ENCODE data around the gene COG5.
"Not testable (repeated sequence)": the region's sequence is repeated elsewhere in the genome, so short reads cannot be mapped to it uniquely, and the experiment has no call there.

Gene COG5

DNA sequence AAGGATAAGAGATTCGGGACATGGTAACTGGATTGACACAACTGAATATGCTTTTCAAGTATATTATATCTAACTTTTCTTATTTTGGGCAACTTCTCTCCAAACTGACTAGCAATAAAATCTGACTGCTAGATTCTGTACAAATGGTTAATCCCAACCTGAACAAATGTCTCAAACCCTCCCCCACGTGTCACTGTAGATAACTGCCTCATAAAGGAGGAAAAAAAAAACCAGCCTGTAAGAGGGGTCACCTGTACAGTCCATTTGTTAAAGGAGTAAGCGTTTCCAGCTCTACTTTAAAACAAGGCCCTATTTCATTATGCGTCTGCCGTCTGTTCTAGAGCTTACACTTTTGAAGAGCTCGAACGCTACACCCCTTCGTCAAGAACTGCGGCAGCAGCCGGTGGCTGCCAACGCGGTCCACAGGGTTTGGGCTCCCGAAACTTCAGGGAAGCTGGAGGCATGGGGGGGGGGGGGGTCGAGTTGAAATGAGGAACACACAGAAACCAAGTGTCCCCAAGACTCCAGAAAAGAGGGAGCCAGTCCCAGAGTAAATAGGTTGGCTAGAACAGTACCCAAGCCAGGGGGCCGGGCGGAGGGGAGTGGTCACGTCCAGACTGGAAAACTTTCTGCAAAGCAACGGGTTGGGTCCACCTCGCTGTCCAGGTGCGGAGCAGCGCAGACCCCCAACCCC is 492 bp downstream of the COG5 start:
- Histone ChIP-seq H3K4me3 (peak overlapping the region; percentile 84), H3K9me3 (no peaks in the 10 kb centered on the region), H3K27me3 (ENCODE audit: low read depth) (no peaks in the 10 kb centered on the region), H3K36me3 (replicated peaks) (peaks cover 5% of the 10 kb centered on the region; the same call in 1 of the 2 replicates), H3K4me1 (peaks cover 10% of the 10 kb centered on the region)
- in situ Hi-C loops (cut with MboI; ENCODE audit: low sequenced_read_pairs) = no loop called here
- DNase-seq (ENCODE audit: low spot score in 2 of 2) = peak in 1 of 2 experiments; percentile 70

DNA sequence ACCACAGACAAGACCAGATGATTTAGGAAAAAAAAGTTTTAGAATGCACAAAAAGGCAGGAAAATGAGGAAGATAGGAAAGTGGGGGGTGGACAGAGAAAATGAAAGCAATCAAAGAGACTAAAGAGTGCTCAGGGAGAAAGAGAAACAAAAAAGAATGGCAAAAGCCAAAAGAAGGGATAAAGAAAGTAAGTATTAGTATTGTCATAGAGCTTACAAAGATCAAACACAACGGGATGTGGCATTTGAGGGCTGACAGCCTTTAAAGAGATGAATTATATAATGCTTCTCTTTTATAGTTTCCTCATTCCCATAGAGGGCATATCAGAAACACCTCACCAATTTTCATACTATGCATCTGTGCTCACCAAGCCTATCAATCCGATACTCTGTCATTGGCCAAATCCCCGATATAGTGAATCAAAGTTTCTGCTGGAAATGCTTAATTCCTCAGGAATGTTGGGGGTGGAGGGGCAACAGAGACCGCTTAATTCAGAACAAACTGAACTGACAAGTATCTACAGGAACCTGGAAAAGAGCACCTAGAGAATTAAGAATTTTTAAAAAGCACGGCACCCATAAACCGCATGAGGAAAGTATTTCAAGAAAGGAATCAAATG is 2.7 kb downstream of the COG5 start:
- Histone ChIP-seq H3K36me3 (replicated peaks) (no peaks in the 10 kb centered on the region), H3K4me3 (no peak overlapping the region), H3K9me3 (no peaks in the 10 kb centered on the region), H3K27me3 (ENCODE audit: low read depth) (no peaks in the 10 kb centered on the region), H3K4me1 (peaks cover 10% of the 10 kb centered on the region)
- DNase-seq (ENCODE audit: low spot score in 2 of 2) = no peak
- in situ Hi-C loops (cut with MboI; ENCODE audit: low sequenced_read_pairs) = no loop called here

DNA sequence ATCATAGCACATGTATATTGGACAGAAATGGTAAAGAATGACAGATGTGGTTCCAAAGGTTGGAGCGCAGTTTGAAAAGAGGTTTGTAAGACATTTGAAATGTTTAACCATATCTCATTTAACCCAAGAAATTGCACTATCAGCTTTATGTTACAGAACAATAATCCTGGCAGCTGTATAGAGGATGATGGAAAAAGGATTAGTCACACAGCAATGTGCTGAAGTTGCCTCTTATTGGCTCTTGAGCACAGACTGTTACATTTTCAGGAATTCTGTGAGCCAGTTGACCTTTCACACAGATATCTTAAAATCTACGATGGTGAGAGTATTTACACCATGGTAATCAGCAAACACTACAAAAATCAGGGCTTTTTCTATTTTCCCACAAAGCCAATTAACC is 3.9 kb downstream of the COG5 start:
- H3K9me3 ChIP-seq = no peaks in the 10 kb centered on the region
- in situ Hi-C loops (cut with MboI; ENCODE audit: low sequenced_read_pairs) = no loop called here
- H3K4me3 ChIP-seq = no peak overlapping the region
- H3K36me3 ChIP-seq (replicated peaks) = no peaks in the 10 kb centered on the region
- peaks cover 10% of the 10 kb centered on the region for H3K4me1 ChIP-seq
- H3K27me3 ChIP-seq (ENCODE audit: low read depth) = no peaks in the 10 kb centered on the region
- DNase-seq (ENCODE audit: low spot score in 2 of 2) = no peak

DNA sequence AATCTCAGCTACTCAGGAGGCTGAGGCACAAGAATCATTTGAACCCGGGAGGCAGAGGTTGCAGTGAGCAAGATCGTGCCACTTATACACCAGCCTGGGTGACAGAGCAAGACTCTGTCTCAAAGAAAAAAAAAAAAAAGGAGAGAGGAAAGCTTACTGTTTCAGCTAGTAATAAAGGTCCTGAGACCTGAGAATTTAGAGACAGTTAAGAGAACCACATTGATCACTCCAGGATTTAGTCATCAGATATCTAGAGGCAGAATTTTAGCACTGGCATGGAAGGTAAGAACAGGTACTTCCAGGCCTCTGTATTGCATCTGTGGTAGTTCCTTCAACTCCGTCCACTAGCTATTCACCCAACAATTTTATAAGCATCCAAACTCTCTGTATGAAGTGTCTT is 7.8 kb downstream of the COG5 start:
- Histone ChIP-seq H3K4me3 (no peak overlapping the region), H3K36me3 (replicated peaks) (peaks cover 14% of the 10 kb centered on the region), H3K4me1 (peaks cover 1% of the 10 kb centered on the region; the same call in 1 of the 2 replicates), H3K27me3 (ENCODE audit: low read depth) (no peaks in the 10 kb centered on the region), H3K9me3 (no peaks in the 10 kb centered on the region)
- in situ Hi-C loops (cut with MboI; ENCODE audit: low sequenced_read_pairs) = no loop called here
- DNase-seq (ENCODE audit: low spot score in 2 of 2) = no peak

DNA sequence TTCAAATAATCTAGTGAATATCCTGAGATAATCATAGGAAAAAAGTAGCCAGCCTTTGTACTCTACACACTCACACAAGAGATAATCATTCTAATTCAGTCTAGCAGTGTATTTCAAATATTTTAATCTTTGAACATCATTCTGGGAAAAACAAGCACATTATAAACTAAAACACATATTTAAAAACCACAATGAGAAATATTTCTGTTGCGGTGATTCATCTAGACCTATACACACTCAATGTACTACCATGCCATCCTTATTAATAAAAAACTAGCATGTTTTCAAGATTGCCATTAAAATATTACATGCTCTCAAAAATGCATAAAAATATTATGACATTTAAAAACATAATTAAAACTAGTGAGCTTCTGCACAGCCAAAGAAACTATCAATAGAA is 11.8 kb downstream of the COG5 start:
- no peak overlapping the region for H3K4me3 ChIP-seq
- H3K9me3 ChIP-seq = no peaks in the 10 kb centered on the region
- no peaks in the 10 kb centered on the region for H3K27me3 ChIP-seq (ENCODE audit: low read depth)
- no peak for DNase-seq (ENCODE audit: low spot score in 2 of 2)
- peaks cover 19% of the 10 kb centered on the region for H3K36me3 ChIP-seq (replicated peaks)
- in situ Hi-C loops (cut with MboI; ENCODE audit: low sequenced_read_pairs) = no loop called here
- H3K4me1 ChIP-seq = no peaks in the 10 kb centered on the region

DNA sequence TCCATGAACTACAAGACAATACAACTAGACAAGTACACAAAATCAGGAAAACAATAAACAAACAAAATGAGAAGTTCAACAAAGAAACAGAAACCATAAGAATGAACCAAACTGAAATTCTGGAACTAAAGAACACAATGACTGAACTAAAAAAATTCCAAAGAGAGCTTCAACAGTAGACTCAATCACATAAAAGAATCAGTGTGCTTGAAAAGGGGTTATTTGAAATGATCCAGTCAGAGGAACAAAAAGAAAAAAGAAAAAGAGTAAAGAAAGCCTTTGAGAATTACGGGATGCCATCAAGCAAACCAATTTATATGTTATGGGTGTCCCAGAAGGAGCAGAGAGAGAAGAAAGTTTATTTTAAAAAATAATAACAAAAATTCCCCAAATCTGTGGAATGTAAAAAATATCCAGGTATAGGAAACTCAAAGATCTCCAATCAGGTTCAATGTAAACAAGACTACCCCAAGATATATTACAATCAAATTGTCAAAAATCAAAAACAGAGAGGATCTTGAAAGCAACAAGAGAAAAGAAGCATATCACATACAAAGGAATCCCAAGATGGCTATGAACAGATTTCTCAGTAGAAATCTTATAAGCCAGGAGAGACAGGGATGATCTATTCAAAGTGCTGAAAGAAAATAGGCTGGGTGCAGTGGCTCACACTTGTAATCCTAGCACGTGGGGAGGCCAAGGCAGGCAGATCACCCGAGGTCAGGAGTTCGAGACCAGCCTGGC is 18.7 kb downstream of the COG5 start:
- in situ Hi-C loops (cut with MboI; ENCODE audit: low sequenced_read_pairs) = no loop called here
- no peaks in the 10 kb centered on the region for H3K4me1 ChIP-seq
- peaks cover 11% of the 10 kb centered on the region for H3K36me3 ChIP-seq (replicated peaks)
- no peak overlapping the region for H3K4me3 ChIP-seq
- H3K9me3 ChIP-seq = no peaks in the 10 kb centered on the region
- H3K27me3 ChIP-seq (ENCODE audit: low read depth) = no peaks in the 10 kb centered on the region
- no peak for DNase-seq (ENCODE audit: low spot score in 2 of 2)

DNA sequence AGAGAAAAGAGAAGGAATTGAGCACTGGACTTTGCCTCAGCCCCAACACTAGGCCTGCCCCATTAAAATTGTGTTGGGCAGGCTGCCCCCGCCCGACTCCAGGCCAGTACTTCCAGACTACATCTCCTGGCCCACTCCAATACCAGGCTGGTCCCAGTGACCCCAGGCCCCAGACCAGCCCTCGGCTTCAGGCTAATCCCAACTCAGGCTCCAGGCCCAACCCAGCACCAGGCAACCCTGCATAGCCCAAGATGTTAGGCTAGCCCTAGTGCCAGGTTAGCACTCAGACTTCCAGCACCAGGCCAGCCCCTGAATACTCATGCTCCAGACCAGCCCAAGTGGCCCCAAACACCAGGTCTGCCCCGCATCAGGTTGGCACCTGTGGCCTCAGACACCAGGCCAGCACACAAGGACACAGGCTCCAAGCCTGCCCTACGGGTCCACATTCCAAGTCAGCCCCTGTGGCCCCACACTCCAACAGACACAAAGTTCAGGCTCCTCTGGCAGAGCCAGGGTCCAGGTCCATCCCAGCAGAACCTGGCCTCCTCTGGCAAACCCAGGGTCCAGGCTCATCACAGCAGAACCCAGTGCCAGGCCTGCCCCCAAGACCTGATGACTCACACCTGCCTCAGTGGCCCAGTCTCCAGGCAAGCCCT is 20.3 kb downstream of the COG5 start:
- Histone ChIP-seq H3K27me3 (ENCODE audit: low read depth) (no peaks in the 10 kb centered on the region), H3K9me3 (no peaks in the 10 kb centered on the region), H3K4me1 (no peaks in the 10 kb centered on the region), H3K36me3 (replicated peaks) (peaks cover 11% of the 10 kb centered on the region), H3K4me3 (no peak overlapping the region)
- DNase-seq (ENCODE audit: low spot score in 2 of 2) = no peak
- in situ Hi-C loops (cut with MboI; ENCODE audit: low sequenced_read_pairs) = no loop called here

DNA sequence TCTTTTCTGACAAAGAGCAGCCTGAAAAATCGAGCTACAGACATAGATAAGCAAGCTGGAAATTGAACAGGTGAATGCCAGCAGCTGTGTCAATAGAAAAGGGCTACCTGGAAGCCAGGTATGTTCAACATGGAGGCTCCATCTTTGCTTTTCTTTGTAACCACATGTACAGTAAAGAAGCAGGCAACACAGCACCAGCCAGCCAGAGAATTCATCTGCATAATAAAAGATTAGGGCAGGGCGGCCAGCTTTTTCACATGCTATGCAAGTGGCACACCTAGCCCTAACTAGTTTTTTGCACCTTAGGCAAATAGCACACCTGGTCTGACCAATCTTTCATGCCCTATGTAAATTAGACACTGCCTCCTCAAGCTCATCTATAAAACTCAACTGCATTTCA is 25.7 kb downstream of the COG5 start:
- peak in 1 of 2 experiments; percentile 16 for DNase-seq (ENCODE audit: low spot score in 2 of 2)
- no peaks in the 10 kb centered on the region for H3K27me3 ChIP-seq (ENCODE audit: low read depth)
- no peaks in the 10 kb centered on the region for H3K9me3 ChIP-seq
- H3K36me3 ChIP-seq (replicated peaks) = no peaks in the 10 kb centered on the region
- in situ Hi-C loops (cut with MboI; ENCODE audit: low sequenced_read_pairs) = no loop called here
- no peak overlapping the region for H3K4me3 ChIP-seq
- no peaks in the 10 kb centered on the region for H3K4me1 ChIP-seq

DNA sequence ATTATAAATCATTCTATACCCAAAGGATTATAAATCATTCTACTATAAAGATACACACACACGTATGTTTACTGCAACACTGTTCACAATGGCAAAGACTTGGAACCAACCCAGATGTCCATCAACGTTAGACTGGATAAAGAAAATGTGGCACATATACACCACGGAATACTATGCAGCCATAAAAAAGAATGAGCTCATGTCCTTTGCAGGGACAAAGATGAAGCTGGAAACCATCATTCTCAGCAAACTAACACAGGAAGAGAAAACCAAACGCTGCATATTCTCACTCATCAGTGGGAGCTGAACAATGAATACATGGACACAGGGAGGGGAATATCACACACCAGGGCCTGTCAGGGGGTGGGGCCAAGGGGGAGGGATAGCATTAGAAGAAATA is 26.5 kb downstream of the COG5 start:
- H3K4me3 ChIP-seq; H3K36me3 ChIP-seq (replicated peaks); in situ Hi-C loops (cut with MboI; ENCODE audit: low sequenced_read_pairs); H3K4me1 ChIP-seq; H3K27me3 ChIP-seq (ENCODE audit: low read depth); DNase-seq (ENCODE audit: low spot score in 2 of 2); H3K9me3 ChIP-seq: not testable (repeated sequence)

DNA sequence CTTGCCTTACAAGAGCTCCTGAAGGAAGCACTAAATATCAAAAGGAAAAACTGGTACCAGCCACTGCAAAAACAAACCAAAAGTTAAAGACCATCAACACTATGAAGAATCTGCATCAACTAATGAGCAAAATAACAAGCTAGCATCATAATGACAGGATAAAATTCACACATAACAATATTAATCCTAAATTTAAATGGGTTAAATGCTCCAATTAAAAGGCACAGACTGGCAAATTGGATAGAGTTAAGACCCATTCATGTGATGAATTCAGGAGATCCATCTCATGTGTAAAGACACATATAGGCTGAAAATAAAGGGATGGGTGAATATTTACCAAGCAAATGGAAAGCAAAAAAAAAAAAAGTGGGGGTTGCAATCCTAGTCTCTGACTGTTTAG is 29.6 kb downstream of the COG5 start:
- no peaks in the 10 kb centered on the region for H3K36me3 ChIP-seq (replicated peaks)
- H3K9me3 ChIP-seq = no peaks in the 10 kb centered on the region
- no peak for DNase-seq (ENCODE audit: low spot score in 2 of 2)
- in situ Hi-C loops (cut with MboI; ENCODE audit: low sequenced_read_pairs) = no loop called here
- no peaks in the 10 kb centered on the region for H3K4me1 ChIP-seq
- H3K4me3 ChIP-seq = no peak overlapping the region
- H3K27me3 ChIP-seq (ENCODE audit: low read depth) = no peaks in the 10 kb centered on the region

DNA sequence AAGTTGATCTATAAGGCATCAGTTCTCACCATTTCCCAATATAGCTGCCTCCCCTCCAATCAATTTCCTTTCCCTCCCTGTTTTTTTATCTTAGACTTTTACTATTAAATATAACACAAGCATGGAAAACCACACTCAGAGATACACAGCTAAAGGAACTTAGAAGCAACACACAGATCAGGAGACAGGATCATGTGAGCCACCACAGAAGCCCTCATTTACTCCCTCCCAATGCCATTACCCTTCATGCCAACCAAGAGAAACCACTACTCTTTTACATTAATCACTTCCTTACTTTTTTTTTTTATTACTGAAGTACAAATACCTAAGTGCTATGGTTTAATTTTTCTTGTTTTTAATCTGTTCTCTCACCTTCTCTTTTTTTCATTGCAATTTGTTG is 33.0 kb downstream of the COG5 start:
- Histone ChIP-seq H3K9me3 (no peaks in the 10 kb centered on the region), H3K27me3 (ENCODE audit: low read depth) (no peaks in the 10 kb centered on the region), H3K4me3 (no peak overlapping the region), H3K4me1 (no peaks in the 10 kb centered on the region), H3K36me3 (replicated peaks) (0 out of 2 replicates have a peak, but pooled peaks cover 3% of the 10 kb centered on the region)
- in situ Hi-C loops (cut with MboI; ENCODE audit: low sequenced_read_pairs) = no loop called here
- no peak for DNase-seq (ENCODE audit: low spot score in 2 of 2)

DNA sequence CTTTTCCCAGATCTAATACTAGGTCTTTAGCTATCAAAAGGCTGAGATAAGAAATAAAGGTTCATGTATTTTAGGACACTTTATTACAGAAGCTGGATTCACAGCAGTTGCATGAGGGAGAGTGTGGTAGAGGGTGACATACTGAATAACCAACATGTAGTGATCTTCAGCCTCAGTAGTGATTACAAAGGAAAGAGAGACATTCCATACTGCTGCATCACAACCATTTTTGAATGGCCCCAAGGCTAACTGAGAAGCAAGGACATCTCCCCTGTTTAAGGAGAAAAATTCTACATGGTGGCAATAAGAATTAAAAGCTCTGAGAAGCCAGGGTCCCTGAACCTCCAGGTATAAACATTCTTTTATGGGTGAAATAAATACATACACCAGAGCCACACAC is 35.3 kb downstream of the COG5 start:
- H3K9me3 ChIP-seq = no peaks in the 10 kb centered on the region
- no peaks in the 10 kb centered on the region for H3K4me1 ChIP-seq
- H3K27me3 ChIP-seq (ENCODE audit: low read depth) = no peaks in the 10 kb centered on the region
- in situ Hi-C loops (cut with MboI; ENCODE audit: low sequenced_read_pairs) = no loop called here
- DNase-seq (ENCODE audit: low spot score in 2 of 2) = no peak
- H3K4me3 ChIP-seq = no peak overlapping the region
- H3K36me3 ChIP-seq (replicated peaks) = 0 out of 2 replicates have a peak, but pooled peaks cover 3% of the 10 kb centered on the region

DNA sequence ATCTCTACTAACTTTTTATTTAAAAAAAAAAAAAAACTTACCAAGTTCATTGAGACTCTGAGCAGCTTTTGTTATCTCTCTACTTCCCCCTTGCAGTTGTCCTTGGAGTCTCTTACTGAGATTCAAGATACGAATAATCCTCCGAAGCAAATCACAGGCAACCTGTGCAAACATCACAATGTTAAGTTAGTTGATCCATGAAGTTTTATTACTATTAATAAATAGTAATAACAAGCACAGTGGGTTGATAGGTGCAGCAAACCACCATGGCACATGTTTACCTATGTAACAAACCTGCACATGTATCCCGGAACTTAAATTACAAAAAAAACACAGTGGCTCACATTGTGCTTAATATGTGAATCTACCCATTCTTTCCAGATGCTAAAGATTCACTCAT is 36.5 kb downstream of the COG5 start:
- no peaks in the 10 kb centered on the region for H3K27me3 ChIP-seq (ENCODE audit: low read depth)
- no peak overlapping the region for H3K4me3 ChIP-seq
- in situ Hi-C loops (cut with MboI; ENCODE audit: low sequenced_read_pairs) = no loop called here
- no peaks in the 10 kb centered on the region for H3K9me3 ChIP-seq
- no peak for DNase-seq (ENCODE audit: low spot score in 2 of 2)
- H3K4me1 ChIP-seq = no peaks in the 10 kb centered on the region
- 0 out of 2 replicates have a peak, but pooled peaks cover 3% of the 10 kb centered on the region for H3K36me3 ChIP-seq (replicated peaks)

DNA sequence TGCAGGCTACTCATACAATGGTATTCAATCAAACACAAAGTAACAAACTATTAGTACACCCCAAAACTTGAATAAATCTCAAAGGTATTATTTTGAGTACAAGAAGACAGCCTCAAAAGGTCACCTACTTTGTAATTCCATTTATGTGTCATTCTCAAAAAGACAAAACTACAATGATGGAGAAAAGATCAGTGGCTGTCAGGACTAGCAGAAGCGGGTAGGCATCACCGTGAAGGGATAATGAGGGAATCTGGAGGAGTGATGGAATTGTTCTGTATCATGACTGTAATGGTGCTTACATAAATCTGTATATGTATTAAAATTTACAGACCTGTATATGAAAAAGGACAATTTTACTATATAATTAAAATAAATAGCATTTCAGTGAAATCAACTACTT is 37.0 kb downstream of the COG5 start:
- no peaks in the 10 kb centered on the region for H3K27me3 ChIP-seq (ENCODE audit: low read depth)
- no peaks in the 10 kb centered on the region for H3K9me3 ChIP-seq
- H3K4me1 ChIP-seq = no peaks in the 10 kb centered on the region
- no peak overlapping the region for H3K4me3 ChIP-seq
- DNase-seq (ENCODE audit: low spot score in 2 of 2) = no peak
- in situ Hi-C loops (cut with MboI; ENCODE audit: low sequenced_read_pairs) = no loop called here
- 0 out of 2 replicates have a peak, but pooled peaks cover 3% of the 10 kb centered on the region for H3K36me3 ChIP-seq (replicated peaks)

Data from HAP-1 (cell line).